Activated CD8-positive, alpha-beta T cell treated with anti-CD3 and anti-CD28 coated beads for 36 hours (primary cell): ENCODE results near the gene RBP5. TPM values are rescaled to one million over a fixed set of nuclear protein-coding genes. Genes with fewer than 3 reads are reported as not detected.

Source experiments
- ATAC-seq: fragments of 200-7000 bp; cut with Tn5 transposase; one replicate; pipeline ENCODE4 v1.10.0; 2021; ENCODE audit warnings: mild to moderate bottlenecking, moderate library complexity
- CTCF ChIA-PET: fragments of 350-600 bp; sonication (Branson Sonifier 250); formaldehyde crosslinking; loops from one replicate; lab custom pipeline; 2021; ENCODE audit warnings: antibody characterized with exemption; lab: Charles Lee
- POLR2A ChIA-PET: fragments of 350-600 bp; sonication (Branson Sonifier 250); formaldehyde crosslinking; loops from one replicate; lab custom pipeline; 2021; ENCODE audit warnings: antibody characterized with exemption; lab: Charles Lee
- DNase-seq: peaks from one replicate; pipeline ENCODE4 v3.0.0-alpha.2; 2020
- H3K27ac Mint-ChIP-seq: one replicate; pipeline ENCODE4 v1.8.0; 2021; ENCODE audit warnings: mild to moderate bottlenecking, mixed read lengths
- H3K27me3 Mint-ChIP-seq: one replicate; pipeline ENCODE4 v1.8.0; 2021; ENCODE audit warnings: mixed read lengths
- H3K36me3 Mint-ChIP-seq: one replicate; pipeline ENCODE4 v1.8.0; 2021; ENCODE audit warnings: low read depth, mixed read lengths
- H3K4me1 Mint-ChIP-seq: one replicate; pipeline ENCODE4 v1.8.0; 2021; ENCODE audit warnings: low read depth, mixed read lengths
- H3K4me3 Mint-ChIP-seq: one replicate; pipeline ENCODE4 v1.8.0; 2021; ENCODE audit warnings: mild to moderate bottlenecking, moderate library complexity, mixed read lengths
- H3K9me3 Mint-ChIP-seq: one replicate; pipeline ENCODE4 v1.8.0; 2021; ENCODE audit warnings: mixed read lengths
- CTCF ChIP-seq: fragments of 200-600 bp; IDR thresholded peaks from one replicate; pipeline ENCODE4 v1.8.0; 2022; ENCODE audit warnings: antibody characterized with exemption, mild to moderate bottlenecking
- intact Hi-C: fragments of 100-400 bp; cut with micrococcal nuclease; formaldehyde crosslinking; loops from one replicate; pipeline ENCODE4 v1.10.0; 2022
- total RNA-seq, 2 experiments: library from RNA; stranded (reverse); gene quantifications; one replicate each; pipeline ENCODE4 v1.2.3, GENCODE V29; 2021

The RBP5 gene
- total RNA-seq, 2 experiments from 2014 or later, result not detected

GRCh38 chr12:7101694-7102131, 27.0 kb downstream of the RBP5 start:
- Mint-ChIP-seq H3K27ac (no peak overlapping the region), H3K36me3 (peaks cover 25% of the 10 kb centered on the region), H3K9me3 (peaks cover 12% of the 10 kb centered on the region), H3K27me3 (no peaks in the 10 kb centered on the region), H3K4me3 (no peak overlapping the region), H3K4me1 (peaks cover 16% of the 10 kb centered on the region)
- intact Hi-C loops, result loop anchor here (10.0 kb wide), 1 partner anchor 157 kb away; the partner anchor contains the start of genes C12orf57 and RNU7-1
- POLR2A ChIA-PET, result interaction anchor here (1.0 to 2.2 kb wide), 6 partner anchors 9 to 158 kb away, joined by 3 to 7 read pairs (median 4); partner anchors contain the start of genes C12orf57, LPCAT3 and RNU7-1
- no peak for TF ChIP-seq CTCF
- no peak for DNase-seq
- CTCF ChIA-PET, result interaction anchor here (1.6 to 3.3 kb wide), 3 partner anchors 8 to 178 kb away, joined by 5 to 21 read pairs (median 12); partner anchors contain the start of gene C1R
- ATAC-seq, result no peak

- no peak overlapping the region for H3K4me3 Mint-ChIP-seq
- H3K27me3 Mint-ChIP-seq, result no peaks in the 10 kb centered on the region
- H3K4me1 Mint-ChIP-seq, result peaks cover 12% of the 10 kb centered on the region
- no peak for DNase-seq
- TF ChIP-seq CTCF, result no peak
- intact Hi-C loops, result loop anchor here (10.0 kb wide), 1 partner anchor 156 kb away; the partner anchor contains the start of genes C12orf57 and RNU7-1
- H3K9me3 Mint-ChIP-seq, result peaks cover 8% of the 10 kb centered on the region
- H3K27ac Mint-ChIP-seq, result no peak overlapping the region
- ChIA-PET POLR2A (interaction anchor here (1.2 to 2.2 kb wide), 2 partner anchors 33 to 157 kb away, joined by 3 to 7 read pairs; partner anchors contain the start of genes C12orf57 and RNU7-1), CTCF (interaction anchor here (3.3 kb wide), 1 partner anchor 11 kb away, joined by 21 read pairs; no protein-coding TSS in a partner anchor)
- ATAC-seq, result no peak
- peaks cover 20% of the 10 kb centered on the region for H3K36me3 Mint-ChIP-seq
Observed at GRCh38 chr12:7101047-7101693, 27.5 kb downstream of the RBP5 start.

GRCh38 chr12:7100239-7100638, 28.4 kb downstream of the RBP5 start:
- Mint-ChIP-seq H3K27ac (no peak overlapping the region), H3K4me1 (peaks cover 6% of the 10 kb centered on the region), H3K9me3 (no peaks in the 10 kb centered on the region), H3K4me3 (no peak overlapping the region), H3K27me3 (no peaks in the 10 kb centered on the region), H3K36me3 (peaks cover 11% of the 10 kb centered on the region)
- ATAC-seq (no peak), DNase-seq (no peak)
- intact Hi-C loops, result loop anchor here (10.0 kb wide), 1 partner anchor 155 kb away; the partner anchor contains the start of genes C12orf57 and RNU7-1
- TF ChIP-seq CTCF, result no peak
- POLR2A ChIA-PET, result no interaction called here
- CTCF ChIA-PET, result interaction anchor here (1.6 to 3.3 kb wide), 2 partner anchors 9 to 12 kb away, joined by 7 to 21 read pairs; partner anchors contain the start of gene C1RL

- Mint-ChIP-seq H3K4me3 (no peak overlapping the region), H3K27ac (no peak overlapping the region)
Observed at GRCh38 chr12:7099290-7099996, 29.2 kb downstream of the RBP5 start.

More at GRCh38 chr12:7099290-7099996, 29.2 kb downstream of the RBP5 start:
- TF ChIP-seq CTCF, result no peak
- ATAC-seq (no peak), DNase-seq (no peak)
- intact Hi-C loops, result no loop called here
- no peaks in the 10 kb centered on the region for H3K27me3 Mint-ChIP-seq
- H3K4me1 Mint-ChIP-seq, result peaks cover 3% of the 10 kb centered on the region
- no peaks in the 10 kb centered on the region for H3K9me3 Mint-ChIP-seq
- POLR2A ChIA-PET, result interaction anchor here (0.8 to 1.1 kb wide), 2 partner anchors 9 to 156 kb away, joined by 3 read pairs; partner anchors contain the start of genes C12orf57 and RNU7-1
- CTCF ChIA-PET, result interaction anchor here (1.2 to 1.6 kb wide), 2 partner anchors 9 to 12 kb away, joined by 7 to 8 read pairs; partner anchors contain the start of gene C1RL
- peaks cover 7% of the 10 kb centered on the region for H3K36me3 Mint-ChIP-seq
